T-helper 2 cell (primary cell): Measurements from ENCODE around the gene CTRB1.
"Not testable (repeated sequence)": the region's sequence is repeated elsewhere in the genome, so short reads cannot be mapped to it uniquely, and the experiment has no call there.

Experiments used
- DNase-seq, 5 experiments: peaks; one replicate each; pipeline versions ENCODE4 v3.0.0 to v3.0.0-alpha.2; 2012 to 2022

Gene CTRB1

DNA sequence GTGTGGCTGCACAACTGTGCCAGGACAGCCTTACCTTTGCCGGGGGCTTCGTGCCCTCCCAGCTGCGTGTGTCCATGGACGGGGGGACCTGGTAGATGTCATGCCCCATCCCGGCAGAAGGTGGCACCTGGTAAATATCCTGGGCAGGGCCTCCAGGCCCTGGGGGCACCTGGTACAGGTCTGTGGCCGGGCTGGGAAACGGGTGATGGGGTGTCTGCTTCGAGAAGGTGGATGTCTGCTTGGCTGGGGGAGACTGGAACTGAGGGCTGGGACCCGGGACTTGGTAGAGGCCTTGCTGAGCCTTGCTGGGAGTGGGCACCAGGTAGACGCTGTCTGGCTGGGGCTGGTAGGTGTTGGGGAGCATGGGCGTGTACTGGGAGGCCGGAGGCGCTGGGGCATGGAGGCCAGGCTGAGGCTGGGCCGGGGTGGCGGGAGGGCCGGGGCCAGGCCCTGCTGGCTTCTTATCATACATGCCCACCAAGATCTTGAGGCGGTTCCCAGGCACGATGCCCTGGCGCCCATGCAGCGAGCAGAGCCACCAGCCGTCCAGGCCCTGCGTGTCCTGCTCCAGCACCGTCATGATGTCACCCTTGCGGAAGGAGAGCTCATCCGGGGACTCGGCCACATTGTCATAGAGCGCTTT, 23.8 kb downstream of the CTRB1 start:
- not testable (repeated sequence) for DNase-seq

GRCh38 chr16:75243667-75244224, 25.0 kb downstream of the CTRB1 start:
- no peak for DNase-seq

DNA sequence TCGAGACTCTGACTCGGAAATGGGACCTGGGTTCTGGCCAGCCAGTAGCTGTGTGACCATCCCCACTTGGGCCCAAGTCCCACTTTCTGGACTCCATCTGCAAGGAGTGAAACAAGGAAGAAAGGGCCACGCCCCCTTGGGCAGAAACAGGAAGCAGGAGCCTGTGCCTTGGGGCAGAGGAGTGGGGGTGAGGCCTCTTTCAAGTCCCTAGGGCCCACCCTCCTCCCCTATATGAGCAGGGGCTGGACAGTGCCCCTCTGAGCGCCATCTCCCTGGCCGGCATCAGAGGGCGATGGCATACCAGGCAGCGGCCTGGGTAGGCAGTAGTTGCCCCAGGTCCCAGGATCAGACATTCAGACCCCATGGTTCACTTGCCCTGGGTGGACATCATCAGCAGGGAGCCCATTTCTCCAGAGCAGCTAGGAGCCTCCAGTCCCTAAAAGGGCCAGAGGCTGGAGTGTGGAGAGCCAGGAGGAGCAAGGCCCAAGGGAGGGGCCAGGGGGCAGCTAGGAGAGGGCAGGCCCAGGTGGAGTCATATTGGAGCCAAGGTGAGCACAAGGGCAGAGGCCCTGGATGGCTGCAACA, 25.5 kb downstream of the CTRB1 start:
- DNase-seq, result no peak

- no peak for DNase-seq
Measured at GRCh38 chr16:75244844-75245758, 26.3 kb downstream of the CTRB1 start.

GRCh38 chr16:75246504-75247205, 27.9 kb downstream of the CTRB1 start:
- DNase-seq, result no peak

GRCh38 chr16:75247249-75247648, 28.5 kb downstream of the CTRB1 start:
- DNase-seq, result no peak

- DNase-seq, result no peak
Measured at GRCh38 chr16:75248142-75248535, 29.4 kb downstream of the CTRB1 start.

DNA sequence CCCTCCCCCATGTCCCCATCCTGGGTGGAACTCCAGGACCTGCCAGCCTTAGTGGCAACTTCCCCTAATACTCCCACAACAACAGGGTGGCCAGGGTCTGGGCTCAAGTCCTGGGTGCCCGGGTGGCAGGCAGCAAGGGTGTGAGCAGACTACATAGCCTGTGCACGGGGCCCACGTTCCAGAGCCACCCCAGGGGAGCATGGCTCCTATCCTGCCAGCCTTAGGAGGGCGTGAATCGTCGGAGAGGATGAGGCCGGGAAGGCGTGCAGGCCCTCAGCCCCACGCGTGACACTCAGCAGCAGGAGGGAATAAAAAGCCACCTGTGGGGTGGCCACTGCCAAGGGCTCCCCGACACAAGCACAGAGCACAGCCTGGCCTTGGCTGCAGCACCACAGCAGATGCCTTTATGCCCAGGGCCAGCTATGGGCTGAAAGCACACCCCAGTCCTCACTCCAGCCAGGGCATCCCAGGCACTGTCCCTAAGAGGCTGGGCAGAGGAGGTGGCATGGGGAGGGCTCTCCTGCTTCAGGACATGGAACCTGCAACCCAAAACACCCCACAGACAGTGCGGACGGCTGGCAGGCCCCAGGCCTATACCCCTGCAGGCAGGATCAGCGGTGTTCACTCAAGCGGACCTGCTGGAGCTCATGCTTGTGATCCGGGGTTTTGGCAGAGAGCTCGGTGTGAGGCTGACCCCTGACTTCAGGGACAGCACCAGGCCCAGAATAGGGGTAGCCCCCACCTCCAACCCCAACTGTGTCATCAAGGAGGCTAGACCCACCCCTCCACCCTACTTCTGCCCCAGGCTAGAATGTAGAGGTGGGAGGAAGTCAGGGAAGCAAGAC, 30.0 kb downstream of the CTRB1 start:
- DNase-seq, result no peak

GRCh38 chr16:75249441-75249840, 30.7 kb downstream of the CTRB1 start:
- no peak for DNase-seq

GRCh38 chr16:75250089-75250808, 31.5 kb downstream of the CTRB1 start:
- no peak for DNase-seq

GRCh38 chr16:75250809-75251279, 32.1 kb downstream of the CTRB1 start:
- DNase-seq, result no peak

DNA sequence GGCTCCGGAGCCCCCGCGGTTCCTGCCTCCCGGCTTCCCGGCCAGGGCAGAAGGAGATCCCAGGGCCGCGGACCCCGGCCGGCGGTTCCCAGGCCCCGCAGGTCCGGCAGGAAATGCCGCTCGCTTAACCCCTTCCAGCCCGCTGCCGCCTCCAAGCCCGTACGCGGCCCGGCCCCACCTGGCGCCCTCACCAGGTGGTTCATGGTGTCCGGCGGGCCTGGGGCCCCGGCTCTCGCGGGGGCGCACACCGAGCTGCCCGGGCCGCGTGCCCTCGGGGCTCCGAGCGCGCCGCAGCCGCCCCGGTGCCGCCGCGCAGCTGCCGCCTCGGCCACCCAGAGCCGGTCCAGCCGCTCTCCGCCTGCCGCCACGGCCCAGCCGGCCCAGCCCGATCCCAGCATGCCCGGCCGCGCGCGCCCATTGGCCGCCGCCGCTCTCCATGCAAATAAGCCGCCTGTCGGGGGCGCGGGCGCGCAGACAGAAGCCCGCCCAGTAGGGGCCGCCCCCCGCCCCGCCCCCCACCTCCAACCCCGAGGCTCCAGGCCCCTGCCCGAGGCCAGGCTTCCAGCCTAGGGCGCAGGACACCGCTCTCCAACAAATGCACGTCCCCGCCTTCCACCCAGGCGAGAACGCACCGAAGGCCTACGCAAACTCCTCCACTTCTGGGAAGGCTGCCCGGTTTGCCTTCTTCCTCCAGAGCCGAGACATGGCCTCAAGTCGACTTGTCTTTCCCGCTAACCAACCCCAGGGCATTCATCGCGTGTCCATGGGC, 32.7 kb downstream of the CTRB1 start, which contains the start of gene BCAR1:
Gene BCAR1, minus strand, starts transcription at position 345 of the 769 bp plus-strand sequence. Its CDS starts 142 bp downstream, at position 203.
- no peak for DNase-seq

DNA sequence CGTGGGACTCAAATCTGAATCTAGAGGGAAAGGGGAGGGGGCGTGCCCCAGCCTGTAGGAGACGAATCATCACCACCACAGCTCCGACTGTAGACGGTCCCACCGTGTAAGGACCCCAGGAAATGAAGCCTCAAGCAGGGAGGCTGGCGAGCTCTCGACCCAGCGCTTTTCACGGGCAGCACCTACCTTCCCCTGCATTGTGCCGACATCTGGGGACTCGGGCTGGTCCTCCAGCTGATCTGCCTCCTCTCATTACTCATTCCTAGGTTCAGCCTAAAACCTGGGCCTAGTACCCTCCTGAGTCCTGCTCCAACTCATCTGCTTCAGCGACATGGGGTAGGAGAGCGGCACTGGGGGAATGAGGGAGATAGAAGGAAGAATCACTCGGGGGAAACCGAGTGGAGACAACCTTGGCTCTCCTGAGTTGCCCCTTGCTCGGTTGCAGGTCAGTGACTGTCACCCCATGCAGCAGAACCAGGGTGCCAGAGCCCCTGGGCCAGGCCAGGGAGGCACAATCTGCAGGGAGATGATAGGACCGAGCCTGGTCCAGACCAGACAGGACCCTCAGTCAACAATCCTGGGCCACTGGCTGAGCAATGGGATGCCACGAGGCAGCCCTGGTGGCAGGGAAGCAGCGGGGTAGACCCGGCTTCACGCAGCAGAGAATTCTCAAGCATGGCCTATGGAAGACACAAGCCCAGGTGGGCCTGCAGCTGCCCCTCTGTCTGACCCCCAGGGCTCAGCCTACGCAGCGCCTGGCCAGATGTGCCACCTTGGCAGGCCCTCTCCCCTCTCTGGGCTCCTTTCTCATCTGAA, 33.5 kb downstream of the CTRB1 start:
- DNase-seq, result no peak

GRCh38 chr16:75252946-75253911, 34.4 kb downstream of the CTRB1 start:
- no peak for DNase-seq

DNA sequence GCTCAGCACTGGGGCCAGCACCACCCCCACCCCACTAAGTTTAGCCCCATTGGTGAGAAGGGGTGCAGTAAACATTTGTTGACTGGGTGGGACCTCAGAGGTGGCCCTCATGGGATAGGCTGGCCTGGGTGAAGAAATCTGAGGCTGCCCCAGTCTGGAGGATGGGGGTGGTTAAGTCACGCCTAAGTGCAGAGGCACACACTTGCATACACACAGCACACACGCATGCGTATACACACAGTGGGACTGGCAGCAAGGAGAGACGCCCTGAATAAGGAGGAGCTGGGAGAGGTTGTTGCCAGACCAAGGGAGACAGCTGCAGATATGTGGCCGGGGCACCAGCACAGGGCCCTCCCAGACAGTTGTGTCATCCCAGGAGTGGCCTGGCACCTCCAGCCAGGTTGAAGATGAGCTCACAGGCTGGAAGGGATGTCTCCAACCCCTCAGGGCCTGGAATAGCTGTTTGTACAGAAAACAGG, 35.6 kb downstream of the CTRB1 start:
- no peak for DNase-seq

DNA sequence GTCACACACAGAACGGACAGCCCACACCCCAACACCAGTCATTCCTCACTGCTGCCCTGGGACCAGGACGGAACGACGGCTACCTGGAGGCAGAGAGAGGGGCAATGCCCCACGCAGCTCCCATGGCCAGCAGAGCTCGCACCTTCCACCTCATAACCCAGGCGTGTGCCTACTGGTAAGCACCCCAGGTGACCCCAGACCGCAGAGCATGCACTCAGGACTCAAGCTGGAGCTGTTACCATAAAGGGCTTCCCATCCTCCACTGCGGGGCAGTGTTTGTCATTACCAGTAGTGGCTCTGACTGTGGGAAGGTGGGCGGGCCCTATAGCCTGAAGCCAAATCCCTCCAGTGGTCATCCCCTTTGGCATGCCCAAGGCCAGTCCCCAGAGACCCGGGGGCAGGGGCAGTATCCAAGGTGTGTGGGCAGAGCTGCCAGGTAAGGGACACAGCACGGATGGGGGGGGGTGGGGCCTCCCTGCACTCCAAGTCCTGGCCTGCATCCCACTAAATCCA, 37.3 kb downstream of the CTRB1 start:
- no peak for DNase-seq

DNA sequence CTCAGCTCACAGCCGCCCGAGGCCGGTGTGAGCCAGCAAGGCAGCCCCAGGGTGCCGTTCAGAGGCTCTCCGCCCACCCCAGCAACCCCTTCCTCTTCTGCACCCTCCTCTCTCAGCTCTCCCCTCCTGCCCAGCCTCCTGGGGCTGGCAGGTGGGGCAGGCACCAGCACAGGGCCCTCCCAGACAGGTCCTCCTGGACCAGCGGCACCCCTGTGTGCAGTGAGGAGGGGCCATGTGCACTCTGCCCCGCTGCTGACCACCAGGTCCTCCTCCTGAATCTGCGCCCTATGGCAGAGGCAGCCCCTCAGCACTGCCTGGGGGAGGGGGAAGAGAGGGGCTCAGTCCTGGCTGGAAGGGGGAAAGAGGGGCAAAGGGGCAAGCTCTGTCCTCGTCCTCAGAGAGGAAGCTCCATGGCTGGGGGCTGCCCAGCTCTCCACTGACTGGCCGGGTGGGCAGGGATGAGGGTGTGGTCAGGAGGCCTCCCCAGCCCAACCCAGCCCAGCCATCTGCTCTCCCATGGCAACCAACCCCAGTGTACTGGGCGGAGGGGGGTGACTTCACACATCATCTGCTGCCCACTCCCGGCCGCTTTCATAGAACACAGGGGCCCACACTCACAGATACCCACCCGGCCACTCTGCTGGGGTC, 38.0 kb downstream of the CTRB1 start:
- DNase-seq, result no peak
